ENCODE measurements around the gene EFNA5. TPM values are rescaled to one million over a fixed set of nuclear protein-coding genes. Genes with fewer than 3 reads are reported as not detected.
"Not testable (repeated sequence)": the region's sequence is repeated elsewhere in the genome, so short reads cannot be mapped to it uniquely, and the experiment has no call there.

The EFNA5 gene
- total RNA-seq, 5 donors from 2014 or later (not counting 1 experiment from before 2014, with no cell fraction given), result 0.06 to 2.6 (median 0.21) TPM; not detected in 1

- H3K27me3 Mint-ChIP-seq, result peaks cover 0 to 14% of the 10 kb centered on the region in 2 donors
- H3K9me3 ChIP-seq, result no peaks in the 10 kb centered on the region
- H3K4me1 Mint-ChIP-seq, result peaks cover 0 to 11% (median 7%) of the 10 kb centered on the region in 3 donors
- DNase-seq (no peak), ATAC-seq (replicated peaks in 1 of 4) (no peak)
- no peak overlapping the region for H3K27ac ChIP-seq (ENCODE audit: low read length)
- CTCF ChIA-PET, result no interaction called here
- H3K4me3 ChIP-seq (ENCODE audit: control insufficient read depth in 1 of 2, extremely low read depth in 1 of 2, low read length in 1 of 2), result no peak overlapping the region
- H3K27me3 ChIP-seq (replicated peaks in 1 of 2; ENCODE audit: control insufficient read depth in 2 of 2, extremely low read depth in 1 of 2, insufficient read depth in 2 of 2, low read length in 1 of 2), result no peaks in the 10 kb centered on the region
- peaks cover 0 to 4% (median 0%) of the 10 kb centered on the region in 3 donors for H3K9me3 Mint-ChIP-seq
- no peak overlapping the region for H3K4me3 Mint-ChIP-seq
- POLR2A ChIA-PET, result no interaction called here
- H3K36me3 Mint-ChIP-seq, result no peaks in the 10 kb centered on the region
- H3K4me1 ChIP-seq (ENCODE audit: control insufficient read depth in 1 of 2, extremely low read depth in 1 of 2, insufficient read depth in 2 of 2, low read length in 2 of 2), result peaks cover 2 to 8% of the 10 kb centered on the region in 2 experiments
- no peak overlapping the region for H3K27ac Mint-ChIP-seq
- H3K36me3 ChIP-seq (ENCODE audit: control insufficient read depth in 2 of 2, extremely low read depth in 1 of 2, insufficient read depth in 1 of 2, low read length in 1 of 2), result no peaks in the 10 kb centered on the region
Observed at GRCh38 chr5:107500347-107500746, 170.4 kb downstream of the EFNA5 start.

- ATAC-seq (replicated peaks in 1 of 4) (no peak), DNase-seq (no peak)
- no peak overlapping the region for H3K4me3 Mint-ChIP-seq
- Histone ChIP-seq H3K27me3 (replicated peaks in 1 of 2; ENCODE audit: control insufficient read depth in 2 of 2, extremely low read depth in 1 of 2, insufficient read depth in 2 of 2, low read length in 1 of 2) (no peaks in the 10 kb centered on the region), H3K4me1 (ENCODE audit: control insufficient read depth in 1 of 2, extremely low read depth in 1 of 2, insufficient read depth in 2 of 2, low read length in 2 of 2) (peaks cover 2 to 8% of the 10 kb centered on the region in 2 experiments), H3K36me3 (ENCODE audit: control insufficient read depth in 2 of 2, extremely low read depth in 1 of 2, insufficient read depth in 1 of 2, low read length in 1 of 2) (no peaks in the 10 kb centered on the region), H3K9me3 (no peaks in the 10 kb centered on the region), H3K27ac (ENCODE audit: low read length) (no peak overlapping the region), H3K4me3 (ENCODE audit: control insufficient read depth in 1 of 2, extremely low read depth in 1 of 2, low read length in 1 of 2) (no peak overlapping the region)
- CTCF ChIA-PET, result no interaction called here
- peaks cover 0 to 11% (median 7%) of the 10 kb centered on the region in 3 donors for H3K4me1 Mint-ChIP-seq
- WGBS (ENCODE audit: insufficient coverage), result no CpG with 5 or more reads among the region's 1 CpG
- POLR2A ChIA-PET, result no interaction called here
- H3K27me3 Mint-ChIP-seq, result peaks cover 0 to 14% of the 10 kb centered on the region in 2 donors
- peaks cover 0 to 4% (median 0%) of the 10 kb centered on the region in 3 donors for H3K9me3 Mint-ChIP-seq
- no peaks in the 10 kb centered on the region for H3K36me3 Mint-ChIP-seq
- H3K27ac Mint-ChIP-seq, result no peak overlapping the region
Observed at GRCh38 chr5:107499776-107500175, 171.0 kb downstream of the EFNA5 start.

- DNase-seq (no peak), ATAC-seq (replicated peaks in 1 of 4) (no peak)
- Histone ChIP-seq H3K4me1 (ENCODE audit: control insufficient read depth in 1 of 2, extremely low read depth in 1 of 2, insufficient read depth in 2 of 2, low read length in 2 of 2) (peaks cover 2 to 8% of the 10 kb centered on the region in 2 experiments), H3K4me3 (ENCODE audit: control insufficient read depth in 1 of 2, extremely low read depth in 1 of 2, low read length in 1 of 2) (no peak overlapping the region), H3K9me3 (no peaks in the 10 kb centered on the region), H3K36me3 (ENCODE audit: control insufficient read depth in 2 of 2, extremely low read depth in 1 of 2, insufficient read depth in 1 of 2, low read length in 1 of 2) (no peaks in the 10 kb centered on the region), H3K27me3 (replicated peaks in 1 of 2; ENCODE audit: control insufficient read depth in 2 of 2, extremely low read depth in 1 of 2, insufficient read depth in 2 of 2, low read length in 1 of 2) (no peaks in the 10 kb centered on the region), H3K27ac (ENCODE audit: low read length) (no peak overlapping the region)
- peaks cover 0 to 11% (median 7%) of the 10 kb centered on the region in 3 donors for H3K4me1 Mint-ChIP-seq
- peaks cover 0 to 14% of the 10 kb centered on the region in 2 donors for H3K27me3 Mint-ChIP-seq
- H3K27ac Mint-ChIP-seq, result no peak overlapping the region
- H3K36me3 Mint-ChIP-seq, result no peaks in the 10 kb centered on the region
- H3K9me3 Mint-ChIP-seq, result peaks cover 0 to 4% (median 0%) of the 10 kb centered on the region in 3 donors
- ChIA-PET POLR2A (no interaction called here), CTCF (no interaction called here)
- no CpG with 5 or more reads among the region's 1 CpG for WGBS (ENCODE audit: insufficient coverage)
- no peak overlapping the region for H3K4me3 Mint-ChIP-seq
Observed at GRCh38 chr5:107499237-107499636, 171.5 kb downstream of the EFNA5 start.

GRCh38 chr5:107496466-107496865 lies 174.3 kb downstream of the EFNA5 start:
- Mint-ChIP-seq H3K36me3 (no peaks in the 10 kb centered on the region), H3K4me3 (no peak overlapping the region), H3K27me3 (no peaks in the 10 kb centered on the region), H3K27ac (no peak overlapping the region), H3K4me1 (no peaks in the 10 kb centered on the region), H3K9me3 (no peaks in the 10 kb centered on the region)
- no peaks in the 10 kb centered on the region for H3K4me1 ChIP-seq (ENCODE audit: control insufficient read depth in 1 of 2, extremely low read depth in 1 of 2, insufficient read depth in 2 of 2, low read length in 2 of 2)
- POLR2A ChIA-PET, result no interaction called here
- no peak overlapping the region for H3K4me3 ChIP-seq (ENCODE audit: control insufficient read depth in 1 of 2, extremely low read depth in 1 of 2, low read length in 1 of 2)
- H3K9me3 ChIP-seq, result no peaks in the 10 kb centered on the region
- ATAC-seq (replicated peaks in 1 of 4), result no peak
- DNase-seq, result no peak
- H3K27ac ChIP-seq (ENCODE audit: low read length), result no peak overlapping the region
- 100% methylated on average over 1 of the region's 3 CpGs for WGBS (ENCODE audit: insufficient coverage)
- H3K36me3 ChIP-seq (ENCODE audit: control insufficient read depth in 2 of 2, extremely low read depth in 1 of 2, insufficient read depth in 1 of 2, low read length in 1 of 2), result no peaks in the 10 kb centered on the region
- H3K27me3 ChIP-seq (replicated peaks in 1 of 2; ENCODE audit: control insufficient read depth in 2 of 2, extremely low read depth in 1 of 2, insufficient read depth in 2 of 2, low read length in 1 of 2), result no peaks in the 10 kb centered on the region
- CTCF ChIA-PET, result no interaction called here

GRCh38 chr5:107494129-107494528 lies 176.6 kb downstream of the EFNA5 start:
- CTCF ChIA-PET; POLR2A ChIA-PET; H3K27ac Mint-ChIP-seq; DNase-seq; H3K4me1 Mint-ChIP-seq; H3K4me1 ChIP-seq (ENCODE audit: control insufficient read depth in 1 of 2, extremely low read depth in 1 of 2, insufficient read depth in 2 of 2, low read length in 2 of 2); H3K4me3 Mint-ChIP-seq; H3K27me3 Mint-ChIP-seq; H3K4me3 ChIP-seq (ENCODE audit: control insufficient read depth in 1 of 2, extremely low read depth in 1 of 2, low read length in 1 of 2); H3K9me3 Mint-ChIP-seq; H3K9me3 ChIP-seq; H3K27me3 ChIP-seq (replicated peaks in 1 of 2; ENCODE audit: control insufficient read depth in 2 of 2, extremely low read depth in 1 of 2, insufficient read depth in 2 of 2, low read length in 1 of 2); H3K36me3 ChIP-seq (ENCODE audit: control insufficient read depth in 2 of 2, extremely low read depth in 1 of 2, insufficient read depth in 1 of 2, low read length in 1 of 2); H3K36me3 Mint-ChIP-seq; ATAC-seq (replicated peaks in 1 of 4); H3K27ac ChIP-seq (ENCODE audit: low read length): not testable (repeated sequence)
- 89% methylated on average over 25 of the region's 25 CpGs for WGBS (ENCODE audit: insufficient coverage)

GRCh38 chr5:107487056-107487542 lies 183.6 kb downstream of the EFNA5 start:
- POLR2A ChIA-PET, result interaction anchor here in 1 of 2 donors (1.0 kb wide), 1 partner anchor 10 kb away, joined by 4 read pairs; no protein-coding TSS in a partner anchor
- no peaks in the 10 kb centered on the region for H3K36me3 Mint-ChIP-seq
- Histone ChIP-seq H3K36me3 (ENCODE audit: control insufficient read depth in 2 of 2, extremely low read depth in 1 of 2, insufficient read depth in 1 of 2, low read length in 1 of 2) (no peaks in the 10 kb centered on the region), H3K4me3 (ENCODE audit: control insufficient read depth in 1 of 2, extremely low read depth in 1 of 2, low read length in 1 of 2) (no peak overlapping the region), H3K27ac (ENCODE audit: low read length) (peak overlapping the region; percentile 74), H3K9me3 (no peaks in the 10 kb centered on the region), H3K4me1 (ENCODE audit: control insufficient read depth in 1 of 2, extremely low read depth in 1 of 2, insufficient read depth in 2 of 2, low read length in 2 of 2) (peaks cover 4 to 13% of the 10 kb centered on the region in 2 experiments), H3K27me3 (replicated peaks in 1 of 2; ENCODE audit: control insufficient read depth in 2 of 2, extremely low read depth in 1 of 2, insufficient read depth in 2 of 2, low read length in 1 of 2) (no peaks in the 10 kb centered on the region)
- ATAC-seq (replicated peaks in 1 of 4) (no peak), DNase-seq (no peak)
- H3K4me3 Mint-ChIP-seq, result no peak overlapping the region
- WGBS (ENCODE audit: insufficient coverage), result 82% methylated on average over 1 of the region's 2 CpGs
- CTCF ChIA-PET, result no interaction called here
- H3K9me3 Mint-ChIP-seq, result peaks cover 0 to 12% (median 2%) of the 10 kb centered on the region in 3 donors
- peaks cover 0 to 1% of the 10 kb centered on the region in 2 donors for H3K27me3 Mint-ChIP-seq
- no peak overlapping the region for H3K27ac Mint-ChIP-seq
- H3K4me1 Mint-ChIP-seq, result peaks cover 9 to 21% (median 13%) of the 10 kb centered on the region in 3 donors
